ENCODE results near the gene DMC1. TPM values are rescaled to one million over a fixed set of nuclear protein-coding genes. Genes with fewer than 3 reads are reported as not detected.
"Not testable (repeated sequence)": the region's sequence is repeated elsewhere in the genome, so short reads cannot be mapped to it uniquely, and the experiment has no call there.

DMC1 gene
- total RNA-seq, 1 donor = 2.2 TPM

DNA sequence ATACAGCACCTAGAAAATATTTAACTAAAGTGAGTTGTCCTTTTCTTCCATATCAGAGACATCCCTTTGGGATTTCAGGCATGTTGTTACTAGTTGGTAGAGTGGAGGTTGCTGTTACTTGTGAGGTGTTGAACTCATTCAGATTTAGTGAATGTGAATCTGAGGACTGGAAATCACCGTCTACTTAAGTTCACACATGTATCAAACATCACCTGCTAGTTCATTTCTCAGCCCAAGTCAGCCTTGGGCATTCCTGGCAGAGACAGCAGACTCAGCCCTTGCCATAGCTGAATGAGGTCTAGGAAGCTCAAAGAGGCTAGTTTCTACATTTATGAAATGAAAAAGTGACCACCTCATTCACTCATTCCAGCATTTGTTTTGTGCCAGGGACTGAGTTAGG lies 92.4 kb downstream of the DMC1 start:
- DNase-seq (ENCODE audit: low read depth in 2 of 3, low spot score in 2 of 3) = no peak

DNA sequence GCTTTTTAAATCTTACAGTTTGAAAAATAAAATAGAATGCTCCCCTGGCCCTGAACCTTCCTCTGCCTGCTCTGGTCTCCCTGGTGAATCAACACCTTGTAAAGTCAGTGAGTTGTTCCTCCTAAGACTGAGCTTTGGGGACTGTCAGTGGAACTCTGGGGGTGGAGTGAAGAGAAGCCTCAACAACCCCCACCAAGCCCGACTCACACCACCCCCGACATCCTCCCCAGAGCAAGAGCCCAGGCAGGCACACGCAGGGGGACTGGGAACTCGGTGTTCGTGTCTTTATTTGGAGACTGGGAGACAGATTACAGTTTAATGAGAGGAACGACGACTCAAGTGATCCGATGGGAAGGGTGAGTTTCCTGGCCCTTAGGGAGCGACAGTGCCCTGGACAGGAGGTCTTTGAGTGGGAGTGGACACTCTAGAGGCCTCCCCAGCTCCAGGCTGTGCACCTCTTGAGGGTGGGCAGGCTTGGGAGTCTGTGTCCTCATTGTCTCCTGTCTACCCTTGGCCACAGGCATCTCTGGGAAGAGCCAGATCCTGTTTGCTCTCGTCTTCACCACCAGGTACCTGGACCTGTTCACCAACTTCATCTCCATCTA lies 95.9 kb downstream of the DMC1 start:
- DNase-seq (ENCODE audit: low read depth in 2 of 3, low spot score in 2 of 3) = no peak

DNA sequence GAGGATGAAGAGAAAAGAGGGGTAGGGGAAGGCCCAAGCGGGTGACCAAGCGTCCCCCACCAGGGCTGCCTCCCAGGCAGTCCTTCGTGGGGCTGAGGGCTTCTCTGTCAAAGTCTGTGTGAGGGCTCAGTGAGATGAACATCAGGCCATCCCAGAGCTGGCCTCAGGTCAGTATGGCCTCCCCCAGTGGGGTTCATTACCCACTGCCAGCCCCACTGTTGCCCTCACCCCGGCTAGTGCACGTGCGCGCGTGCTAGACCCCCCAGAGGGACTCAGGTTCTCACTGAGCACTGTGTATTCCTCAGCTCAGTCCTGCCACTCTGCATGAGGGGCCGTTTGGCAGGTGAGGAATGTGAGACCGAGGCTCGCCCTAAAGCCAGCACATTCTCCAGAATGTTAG lies 98.7 kb downstream of the DMC1 start:
- DNase-seq (ENCODE audit: low read depth in 2 of 3, low spot score in 2 of 3) = no peak

DNA sequence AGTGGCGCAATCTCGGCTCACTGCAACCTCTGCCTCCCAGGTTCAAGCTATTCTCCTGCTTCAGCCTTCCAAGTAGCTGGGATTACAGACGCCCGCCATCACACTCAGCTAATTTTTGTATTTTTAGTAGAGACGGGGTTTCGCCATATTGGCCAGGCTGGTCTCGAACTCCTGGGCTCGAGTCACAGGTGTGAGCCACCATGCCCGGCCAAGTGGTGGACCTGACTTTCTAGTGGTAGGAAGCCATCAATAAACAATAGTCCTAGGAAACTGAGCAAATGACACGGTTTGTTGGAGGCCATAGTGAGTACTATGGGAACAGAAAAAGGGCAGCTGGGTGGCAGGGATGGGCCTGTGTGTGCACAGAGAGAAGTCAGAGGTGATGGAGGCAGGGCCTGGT lies 99.8 kb downstream of the DMC1 start:
- DNase-seq (ENCODE audit: low read depth in 2 of 3, low spot score in 2 of 3) = not testable (repeated sequence)

DNA sequence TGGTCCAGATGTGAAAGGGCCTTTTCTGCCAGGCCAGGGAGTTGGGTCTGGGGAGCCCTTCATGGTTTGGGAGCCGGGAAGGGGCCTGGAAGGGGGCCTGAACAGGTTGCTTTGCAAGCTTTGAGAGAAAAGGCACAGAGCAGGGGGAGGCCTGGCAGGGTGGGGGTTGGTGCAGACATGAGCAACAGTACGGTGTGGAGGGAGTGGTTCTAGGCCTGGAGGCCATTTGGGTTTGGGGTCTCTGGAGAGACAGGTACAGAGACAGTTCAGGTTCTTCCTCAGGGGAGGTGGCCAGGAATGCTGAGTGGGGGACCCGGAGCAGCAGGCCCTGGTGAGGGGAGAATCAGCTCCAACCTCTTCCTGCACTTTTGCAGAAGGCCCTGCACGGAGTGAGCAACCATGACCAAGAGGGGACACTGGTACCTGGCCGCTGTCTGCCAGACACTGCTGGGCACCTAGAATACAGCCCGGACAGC lies 100.6 kb downstream of the DMC1 start:
- no peak for DNase-seq (ENCODE audit: low read depth in 2 of 3, low spot score in 2 of 3)

Other genes starting within 250 kb of the DMC1 start
- 0.27 TPM for gene KCNJ4, start 115.0 kb downstream of the DMC1 start, total RNA-seq
- 1.9 TPM for gene KDELR3, start 102.1 kb downstream of the DMC1 start, total RNA-seq
- 1,325 TPM for gene DDX17, start 63.9 kb downstream of the DMC1 start, total RNA-seq
- gene FAM227A, start 86.2 kb upstream of the DMC1 start, total RNA-seq = 1.3 TPM
- gene CBY1, start 86.5 kb upstream of the DMC1 start, total RNA-seq = 4.6 TPM
- gene TOMM22, start 111.8 kb upstream of the DMC1 start, total RNA-seq = 35.0 TPM
- 65.7 TPM for gene JOSD1, start 130.8 kb upstream of the DMC1 start, total RNA-seq
- 91.8 TPM for gene GTPBP1, start 135.8 kb upstream of the DMC1 start, total RNA-seq
- gene SUN2, start 185.8 kb upstream of the DMC1 start, total RNA-seq = 256 TPM
- gene DNAL4, start 224.0 kb upstream of the DMC1 start, total RNA-seq = 14.8 TPM